HG02642 (cell line): ENCODE measurements around the gene DNAJC6.
"Not testable (repeated sequence)": the region's sequence is repeated elsewhere in the genome, so short reads cannot be mapped to it uniquely, and the experiment has no call there.

Experiments used
- ATAC-seq: cut with Tn5 transposase; IDR thresholded peaks from one replicate; pipeline ENCODE4 v1.9.1; 2021; ENCODE audit warnings: mild to moderate bottlenecking; ENCODE audit not compliant: unreplicated experiment, poor library complexity

DNAJC6 gene

GRCh38 chr1:65291818-65292217, 17.5 kb upstream of the DNAJC6 start:
- ATAC-seq: not testable (repeated sequence)

- no peak for ATAC-seq
Measured at GRCh38 chr1:65292861-65293593, 16.3 kb upstream of the DNAJC6 start.

- ATAC-seq: no peak
Measured at GRCh38 chr1:65297706-65298105, 11.6 kb upstream of the DNAJC6 start.

- no peak for ATAC-seq
Measured at GRCh38 chr1:65299328-65299727, 10.0 kb upstream of the DNAJC6 start.

GRCh38 chr1:65308781-65309303, 501 bp upstream of the DNAJC6 start:
- no peak for ATAC-seq

GRCh38 chr1:65310078-65310587, 790 bp downstream of the DNAJC6 start:
- ATAC-seq: no peak

- ATAC-seq: no peak
Measured at GRCh38 chr1:65311760-65312159, 2.4 kb downstream of the DNAJC6 start.

- ATAC-seq: no peak
Measured at GRCh38 chr1:65316233-65316632, 6.9 kb downstream of the DNAJC6 start.

GRCh38 chr1:65317866-65318653, 8.7 kb downstream of the DNAJC6 start:
- no peak for ATAC-seq

- no peak for ATAC-seq
Measured at GRCh38 chr1:65319141-65319540, 9.8 kb downstream of the DNAJC6 start.

GRCh38 chr1:65319754-65320153, 10.4 kb downstream of the DNAJC6 start:
- no peak for ATAC-seq

GRCh38 chr1:65321879-65322278, 12.5 kb downstream of the DNAJC6 start:
- ATAC-seq: no peak

- no peak for ATAC-seq
Measured at GRCh38 chr1:65323246-65323645, 13.9 kb downstream of the DNAJC6 start.

- ATAC-seq: no peak
Measured at GRCh38 chr1:65330021-65330420, 20.7 kb downstream of the DNAJC6 start.

- ATAC-seq: no peak
Measured at GRCh38 chr1:65330822-65331221, 21.5 kb downstream of the DNAJC6 start.

- no peak for ATAC-seq
Measured at GRCh38 chr1:65332821-65333220, 23.5 kb downstream of the DNAJC6 start.

- ATAC-seq: no peak
Measured at GRCh38 chr1:65334081-65334480, 24.7 kb downstream of the DNAJC6 start.

GRCh38 chr1:65339866-65340468, 30.6 kb downstream of the DNAJC6 start:
- no peak for ATAC-seq

- no peak for ATAC-seq
Measured at GRCh38 chr1:65341381-65341780, 32.0 kb downstream of the DNAJC6 start.

GRCh38 chr1:65343286-65343685, 33.9 kb downstream of the DNAJC6 start:
- no peak for ATAC-seq
